ENCODE results near the gene SERPINB13. TPM values are rescaled to one million over a fixed set of nuclear protein-coding genes. Genes with fewer than 3 reads are reported as not detected.

SERPINB13 gene
- total RNA-seq, 1 donor from 2014 or later, result not detected

Other genes with a start within 250 kb of the SERPINB13 start
- gene KDSR, start 220.1 kb upstream of the SERPINB13 start, total RNA-seq, result 26.5 and 34.9 TPM in 2 replicates
- gene VPS4B, start 164.9 kb upstream of the SERPINB13 start, total RNA-seq, result 55.3 and 59.1 TPM in 2 replicates
- 0.05 and 0.51 TPM in 2 replicates for gene SERPINB5, start 110.4 kb upstream of the SERPINB13 start, total RNA-seq
- gene SERPINB12, start 45.0 kb upstream of the SERPINB13 start, total RNA-seq, result not detected in 2 replicates
- gene SERPINB4, start 56.9 kb downstream of the SERPINB13 start, total RNA-seq, result not detected in 2 replicates
- 0.17 TPM in 1 of 2 replicates, not detected in the other for gene SERPINB3, start 74.5 kb downstream of the SERPINB13 start, total RNA-seq
- not detected in 2 replicates for gene SERPINB11, start 115.6 kb downstream of the SERPINB13 start, total RNA-seq
- gene SERPINB7, start 188.1 kb downstream of the SERPINB13 start, total RNA-seq, result 0.05 TPM in 1 of 2 replicates, not detected in the other

All from dermis blood vessel endothelial cell (primary cell).